Umbilical cord (tissue), 1 donor: Measurements from ENCODE around the gene COQ9. TPM values are rescaled to one million over a fixed set of nuclear protein-coding genes. Genes with fewer than 3 reads are reported as not detected.

ENCODE experiments used
- total RNA-seq: library from RNA; depleted of rRNA; stranded (reverse); fragments of >200 nt; gene quantifications from one replicate; pipeline ENCODE4 v1.2.3, GENCODE V29; 2014; ENCODE audit warnings: low replicate concordance; ENCODE audit not compliant: insufficient read depth

The COQ9 gene
- total RNA-seq, 1 donor from 2014 or later = 25.3 TPM

Other genes starting within 250 kb of the COQ9 start
- 59.2 TPM for gene ARL2BP, start 202.2 kb upstream of the COQ9 start, total RNA-seq
- gene PLLP, start 162.8 kb upstream of the COQ9 start, total RNA-seq = 0.24 TPM
- gene CCL22, start 88.7 kb upstream of the COQ9 start, total RNA-seq = 1.4 TPM
- gene CX3CL1, start 75.0 kb upstream of the COQ9 start, total RNA-seq = 1.2 TPM
- gene CCL17, start 42.7 kb upstream of the COQ9 start, total RNA-seq = not detected
- 26.0 TPM for gene CIAPIN1, start 94 bp upstream of the COQ9 start, total RNA-seq
- 67.2 TPM for gene POLR2C, start 15.2 kb downstream of the COQ9 start, total RNA-seq
- gene DOK4, start 39.0 kb downstream of the COQ9 start, total RNA-seq = 22.4 TPM
- gene CCDC102A, start 89.1 kb downstream of the COQ9 start, total RNA-seq = 13.5 TPM
- gene ADGRG5, start 95.2 kb downstream of the COQ9 start, total RNA-seq = 1.2 TPM
- 8.9 TPM for gene ADGRG1, start 181.2 kb downstream of the COQ9 start, total RNA-seq
- gene ADGRG3, start 220.8 kb downstream of the COQ9 start, total RNA-seq = not detected
- 0.96 TPM for gene DRC7, start 247.3 kb downstream of the COQ9 start, total RNA-seq